ENCODE results near the gene SERPINA9.

Gene SERPINA9, protein sequence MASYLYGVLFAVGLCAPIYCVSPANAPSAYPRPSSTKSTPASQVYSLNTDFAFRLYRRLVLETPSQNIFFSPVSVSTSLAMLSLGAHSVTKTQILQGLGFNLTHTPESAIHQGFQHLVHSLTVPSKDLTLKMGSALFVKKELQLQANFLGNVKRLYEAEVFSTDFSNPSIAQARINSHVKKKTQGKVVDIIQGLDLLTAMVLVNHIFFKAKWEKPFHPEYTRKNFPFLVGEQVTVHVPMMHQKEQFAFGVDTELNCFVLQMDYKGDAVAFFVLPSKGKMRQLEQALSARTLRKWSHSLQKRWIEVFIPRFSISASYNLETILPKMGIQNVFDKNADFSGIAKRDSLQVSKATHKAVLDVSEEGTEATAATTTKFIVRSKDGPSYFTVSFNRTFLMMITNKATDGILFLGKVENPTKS

GRCh38 chr14:94476023-94476422 lies at the start of gene SERPINA9:
Gene SERPINA9 (minus strand): TSS chr14:94476197. CDS start chr14:94469840, 6,357 bp downstream.
- TF ChIP-seq PATZ1 (CRISPR knock-in tag; IDR thresholded peaks at IDR 0.05; ENCODE audit: borderline replicate concordance) (no peak), PPARA (CRISPR knock-in tag; IDR thresholded peaks at IDR 0.05; ENCODE audit: borderline replicate concordance) (no peak), GLIS3 (CRISPR knock-in tag; IDR thresholded peaks at IDR 0.05) (no peak), ZFP3 (CRISPR knock-in tag; IDR thresholded peaks at IDR 0.05) (no peak), ZNF565 (CRISPR knock-in tag; conservative IDR thresholded peaks at IDR 0.05; ENCODE audit: low read depth) (no peak), RARB (CRISPR knock-in tag; IDR thresholded peaks at IDR 0.05) (no peak), ISL1 (CRISPR knock-in tag; IDR thresholded peaks at IDR 0.05) (no peak), ZNF8 (CRISPR knock-in tag; IDR thresholded peaks at IDR 0.05) (no peak), CREB5 (CRISPR knock-in tag; IDR thresholded peaks at IDR 0.05; ENCODE audit: low read depth) (no peak), OSR1 (CRISPR knock-in tag; IDR thresholded peaks at IDR 0.05) (no peak), ARNTL (CRISPR knock-in tag; IDR thresholded peaks at IDR 0.05; ENCODE audit: borderline replicate concordance, low read depth) (no peak), ZFP30 (CRISPR knock-in tag; IDR thresholded peaks at IDR 0.05) (no peak), TCF4 (CRISPR knock-in tag; IDR thresholded peaks at IDR 0.05; ENCODE audit: borderline replicate concordance) (no peak), ESRRG (CRISPR knock-in tag; IDR thresholded peaks at IDR 0.05) (no peak), CSDC2 (CRISPR knock-in tag; IDR thresholded peaks at IDR 0.05) (no peak)
- TF ChIP-seq, protein P1, sequence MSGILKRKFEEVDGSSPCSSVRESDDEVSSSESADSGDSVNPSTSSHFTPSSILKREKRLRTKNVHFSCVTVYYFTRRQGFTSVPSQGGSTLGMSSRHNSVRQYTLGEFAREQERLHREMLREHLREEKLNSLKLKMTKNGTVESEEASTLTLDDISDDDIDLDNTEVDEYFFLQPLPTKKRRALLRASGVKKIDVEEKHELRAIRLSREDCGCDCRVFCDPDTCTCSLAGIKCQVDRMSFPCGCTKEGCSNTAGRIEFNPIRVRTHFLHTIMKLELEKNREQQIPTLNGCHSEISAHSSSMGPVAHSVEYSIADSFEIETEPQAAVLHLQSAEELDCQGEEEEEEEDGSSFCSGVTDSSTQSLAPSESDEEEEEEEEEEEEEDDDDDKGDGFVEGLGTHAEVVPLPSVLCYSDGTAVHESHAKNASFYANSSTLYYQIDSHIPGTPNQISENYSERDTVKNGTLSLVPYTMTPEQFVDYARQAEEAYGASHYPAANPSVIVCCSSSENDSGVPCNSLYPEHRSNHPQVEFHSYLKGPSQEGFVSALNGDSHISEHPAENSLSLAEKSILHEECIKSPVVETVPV (CRISPR knock-in tag; IDR thresholded peaks at IDR 0.05) = no peak
- no peak for ATAC-seq

DNA sequence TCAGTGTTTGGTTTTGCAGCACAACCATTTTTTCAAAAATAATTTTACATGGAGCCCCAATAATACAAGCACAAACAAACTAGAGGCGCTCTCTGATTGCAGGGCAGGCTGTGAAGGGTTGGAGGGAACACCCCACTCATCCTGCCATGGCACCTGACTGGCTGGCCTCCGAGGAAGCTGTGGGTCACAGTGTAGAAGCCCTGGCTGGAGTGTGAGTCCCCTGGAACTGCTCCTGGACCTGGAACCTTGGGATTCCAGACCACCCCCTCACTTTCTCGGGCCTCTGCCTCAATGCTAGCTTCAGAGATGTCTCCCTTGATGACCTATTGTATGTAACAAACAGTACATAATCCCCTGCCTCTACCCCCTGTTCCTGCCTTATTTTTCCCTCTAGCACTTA lies 48.1 kb upstream of the SERPINA9 start:
- no peak for ATAC-seq
- TF ChIP-seq, protein P1 (CRISPR knock-in tag; IDR thresholded peaks at IDR 0.05) = no peak
- TF ChIP-seq TOX (CRISPR knock-in tag; IDR thresholded peaks at IDR 0.05; ENCODE audit: borderline replicate concordance) = no peak
- no peak for TF ChIP-seq ZFP30 (CRISPR knock-in tag; IDR thresholded peaks at IDR 0.05)
- TF ChIP-seq ISL1 (CRISPR knock-in tag; IDR thresholded peaks at IDR 0.05) = no peak
- no peak for TF ChIP-seq ZNF565 (CRISPR knock-in tag; conservative IDR thresholded peaks at IDR 0.05; ENCODE audit: low read depth)
- TF ChIP-seq ESRRG (CRISPR knock-in tag; IDR thresholded peaks at IDR 0.05) = no peak
- TF ChIP-seq TCF4 (CRISPR knock-in tag; IDR thresholded peaks at IDR 0.05; ENCODE audit: borderline replicate concordance) = no peak
- no peak for TF ChIP-seq GLIS3 (CRISPR knock-in tag; IDR thresholded peaks at IDR 0.05)
- no peak for TF ChIP-seq BACH2 (CRISPR knock-in tag; IDR thresholded peaks at IDR 0.05; ENCODE audit: borderline replicate concordance)
- TF ChIP-seq CSDC2 (CRISPR knock-in tag; IDR thresholded peaks at IDR 0.05) = no peak

GRCh38 chr14:94523265-94523664 lies 47.3 kb upstream of the SERPINA9 start:
- no peak for ATAC-seq
- TF ChIP-seq, protein P2, sequence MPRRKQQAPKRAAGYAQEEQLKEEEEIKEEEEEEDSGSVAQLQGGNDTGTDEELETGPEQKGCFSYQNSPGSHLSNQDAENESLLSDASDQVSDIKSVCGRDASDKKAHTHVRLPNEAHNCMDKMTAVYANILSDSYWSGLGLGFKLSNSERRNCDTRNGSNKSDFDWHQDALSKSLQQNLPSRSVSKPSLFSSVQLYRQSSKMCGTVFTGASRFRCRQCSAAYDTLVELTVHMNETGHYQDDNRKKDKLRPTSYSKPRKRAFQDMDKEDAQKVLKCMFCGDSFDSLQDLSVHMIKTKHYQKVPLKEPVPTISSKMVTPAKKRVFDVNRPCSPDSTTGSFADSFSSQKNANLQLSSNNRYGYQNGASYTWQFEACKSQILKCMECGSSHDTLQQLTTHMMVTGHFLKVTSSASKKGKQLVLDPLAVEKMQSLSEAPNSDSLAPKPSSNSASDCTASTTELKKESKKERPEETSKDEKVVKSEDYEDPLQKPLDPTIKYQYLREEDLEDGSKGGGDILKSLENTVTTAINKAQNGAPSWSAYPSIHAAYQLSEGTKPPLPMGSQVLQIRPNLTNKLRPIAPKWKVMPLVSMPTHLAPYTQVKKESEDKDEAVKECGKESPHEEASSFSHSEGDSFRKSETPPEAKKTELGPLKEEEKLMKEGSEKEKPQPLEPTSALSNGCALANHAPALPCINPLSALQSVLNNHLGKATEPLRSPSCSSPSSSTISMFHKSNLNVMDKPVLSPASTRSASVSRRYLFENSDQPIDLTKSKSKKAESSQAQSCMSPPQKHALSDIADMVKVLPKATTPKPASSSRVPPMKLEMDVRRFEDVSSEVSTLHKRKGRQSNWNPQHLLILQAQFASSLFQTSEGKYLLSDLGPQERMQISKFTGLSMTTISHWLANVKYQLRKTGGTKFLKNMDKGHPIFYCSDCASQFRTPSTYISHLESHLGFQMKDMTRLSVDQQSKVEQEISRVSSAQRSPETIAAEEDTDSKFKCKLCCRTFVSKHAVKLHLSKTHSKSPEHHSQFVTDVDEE (CRISPR knock-in tag; IDR thresholded peaks at IDR 0.05) = no peak
- no peak for TF ChIP-seq ARNTL (CRISPR knock-in tag; IDR thresholded peaks at IDR 0.05; ENCODE audit: borderline replicate concordance, low read depth)
- no peak for TF ChIP-seq ZFP3 (CRISPR knock-in tag; IDR thresholded peaks at IDR 0.05)
- TF ChIP-seq BACH2 (CRISPR knock-in tag; IDR thresholded peaks at IDR 0.05; ENCODE audit: borderline replicate concordance) = no peak
- TF ChIP-seq GLIS3 (CRISPR knock-in tag; IDR thresholded peaks at IDR 0.05) = no peak
- no peak for TF ChIP-seq ZNF70 (CRISPR knock-in tag; IDR thresholded peaks at IDR 0.05)
- TF ChIP-seq, protein P1 (CRISPR knock-in tag; IDR thresholded peaks at IDR 0.05) = no peak
- no peak for TF ChIP-seq TOX (CRISPR knock-in tag; IDR thresholded peaks at IDR 0.05; ENCODE audit: borderline replicate concordance)
- no peak for TF ChIP-seq ZFP30 (CRISPR knock-in tag; IDR thresholded peaks at IDR 0.05)
- TF ChIP-seq RARB (CRISPR knock-in tag; IDR thresholded peaks at IDR 0.05) = no peak
- no peak for TF ChIP-seq OSR1 (CRISPR knock-in tag; IDR thresholded peaks at IDR 0.05)
- no peak for TF ChIP-seq CSDC2 (CRISPR knock-in tag; IDR thresholded peaks at IDR 0.05)
- TF ChIP-seq CREB5 (CRISPR knock-in tag; IDR thresholded peaks at IDR 0.05; ENCODE audit: low read depth) = no peak
- no peak for TF ChIP-seq ESRRG (CRISPR knock-in tag; IDR thresholded peaks at IDR 0.05)
